SU-DHL-6 (cell line): ENCODE measurements around the gene GLI2.

Experiments used
- H2AFZ ChIP-seq: fragments of 200-600 bp; sonication (generic); 2 replicates; pipeline ENCODE4 v1.6.1; 2014; ENCODE audit warnings: low read depth, mild to moderate bottlenecking, moderate library complexity, mixed read lengths, antibody characterized with exemption, low read length; ENCODE audit not compliant: severe bottlenecking
- H3F3A ChIP-seq: fragments of 200-600 bp; shearing (Covaris generic); 2 replicates; pipeline ENCODE4 v1.6.0; 2016; ENCODE audit warnings: antibody characterized with exemption, mild to moderate bottlenecking; ENCODE audit not compliant: insufficient read depth
- H3K27ac ChIP-seq: fragments of 200-600 bp; sonication (generic); 2 replicates; pipeline ENCODE4 v1.5.1; 2016; ENCODE audit warnings: low read depth, mild to moderate bottlenecking, low read length, moderate library complexity, mixed read lengths
- H3K27me3 ChIP-seq: fragments of 200-600 bp; sonication (generic), shearing (Covaris generic); 2 replicates; pipeline ENCODE4 v1.6.0; 2014; ENCODE audit warnings: mild to moderate bottlenecking, low read length
- H3K36me3 ChIP-seq: fragments of 200-600 bp; sonication (generic); 2 replicates; pipeline ENCODE4 v1.6.1; 2014; ENCODE audit warnings: mild to moderate bottlenecking, low read length, mixed read lengths
- H3K4me2 ChIP-seq: fragments of 300-600, 200-600 bp; shearing (Covaris generic), sonication (generic); 2 replicates; pipeline ENCODE4 v1.6.0; 2014; ENCODE audit warnings: low read length, low read depth, mild to moderate bottlenecking; ENCODE audit not compliant: poor library complexity, severe bottlenecking
- H3K4me3 ChIP-seq: fragments of 200-600 bp; sonication (generic); 2 replicates; pipeline ENCODE4 v1.5.1; 2014; ENCODE audit warnings: antibody characterized with exemption, low read length, mild to moderate bottlenecking, mixed read lengths; ENCODE audit not compliant: insufficient read depth, poor library complexity, severe bottlenecking
- H3K79me2 ChIP-seq: fragments of 200-600 bp; sonication (generic); 2 replicates; pipeline ENCODE4 v1.6.1; 2014; ENCODE audit warnings: mild to moderate bottlenecking, low read length, moderate library complexity; ENCODE audit not compliant: insufficient read depth
- H3K9ac ChIP-seq: fragments of 200-600 bp; sonication (generic); 2 replicates; pipeline ENCODE4 v1.7.0; 2014; ENCODE audit warnings: mild to moderate bottlenecking, low read length
- H3K9me2 ChIP-seq: fragments of 200-600 bp; sonication (generic); replicated peaks from 2 replicates; pipeline ENCODE4 v1.6.1; 2014; ENCODE audit warnings: low read length; ENCODE audit not compliant: insufficient read depth
- H3K9me3 ChIP-seq: fragments of 200-600 bp; sonication (generic); 2 replicates; pipeline ENCODE4 v1.6.1; 2014; ENCODE audit warnings: low read length, mixed read lengths; ENCODE audit not compliant: insufficient read depth
- H4K20me1 ChIP-seq: fragments of 200-600 bp; sonication (generic); 2 replicates; pipeline ENCODE4 v1.6.1; 2014; ENCODE audit warnings: low read depth, mild to moderate bottlenecking, antibody characterized with exemption, low read length, moderate library complexity, mixed read lengths
- EZH2phosphoT487 ChIP-seq: fragments of 200-600 bp; sonication (generic), shearing (Covaris generic); conservative IDR thresholded peaks from 2 replicates; pipeline ENCODE4 v1.6.1; 2018; ENCODE audit warnings: mild to moderate bottlenecking, antibody characterized with exemption, low read length, moderate library complexity, mixed read lengths
- TF ChIP-seq, protein P1 (sequence below): fragments of 200-600 bp; sonication (generic); IDR thresholded peaks from one replicate; pipeline ENCODE4 v1.5.1; 2017; ENCODE audit warnings: antibody characterized with exemption, mild to moderate bottlenecking, low read length, moderate library complexity; ENCODE audit not compliant: insufficient read depth, poor library complexity, severe bottlenecking

The GLI2 gene

DNA sequence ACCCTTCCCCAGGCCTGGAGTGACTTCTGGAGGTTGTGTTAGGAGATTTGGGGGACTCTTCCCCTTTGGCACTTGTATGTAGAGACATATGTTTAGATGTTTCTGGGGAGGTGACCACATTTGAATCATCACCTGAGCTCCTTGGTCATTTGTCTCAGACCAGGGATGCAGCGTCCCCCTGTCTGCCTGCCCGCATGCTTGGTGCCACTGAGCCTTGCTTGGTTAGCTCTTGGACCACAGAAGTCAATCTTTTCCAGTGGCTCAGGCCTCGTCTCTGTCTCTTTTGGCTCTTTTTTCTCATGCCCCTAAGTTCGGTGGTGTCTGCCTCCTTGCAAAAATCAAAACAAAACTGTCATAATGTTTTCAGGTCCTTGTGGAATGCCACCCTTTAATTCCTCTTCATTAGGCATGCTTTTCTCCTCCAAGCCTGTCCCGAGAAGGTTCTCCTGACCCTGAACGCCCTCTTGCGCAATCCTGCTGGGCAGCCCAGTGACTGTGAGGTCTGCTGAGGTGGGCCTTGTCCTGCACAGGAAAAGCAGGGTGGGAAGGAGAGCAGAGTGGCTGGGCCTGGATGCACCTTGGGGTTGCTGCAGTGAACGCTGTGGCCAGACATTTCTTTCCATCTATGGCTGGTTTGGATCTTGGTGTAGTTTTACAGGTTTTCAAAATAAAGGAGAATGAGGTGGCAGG is 24.9 kb downstream of the GLI2 start:
- TF ChIP-seq, protein P1, sequence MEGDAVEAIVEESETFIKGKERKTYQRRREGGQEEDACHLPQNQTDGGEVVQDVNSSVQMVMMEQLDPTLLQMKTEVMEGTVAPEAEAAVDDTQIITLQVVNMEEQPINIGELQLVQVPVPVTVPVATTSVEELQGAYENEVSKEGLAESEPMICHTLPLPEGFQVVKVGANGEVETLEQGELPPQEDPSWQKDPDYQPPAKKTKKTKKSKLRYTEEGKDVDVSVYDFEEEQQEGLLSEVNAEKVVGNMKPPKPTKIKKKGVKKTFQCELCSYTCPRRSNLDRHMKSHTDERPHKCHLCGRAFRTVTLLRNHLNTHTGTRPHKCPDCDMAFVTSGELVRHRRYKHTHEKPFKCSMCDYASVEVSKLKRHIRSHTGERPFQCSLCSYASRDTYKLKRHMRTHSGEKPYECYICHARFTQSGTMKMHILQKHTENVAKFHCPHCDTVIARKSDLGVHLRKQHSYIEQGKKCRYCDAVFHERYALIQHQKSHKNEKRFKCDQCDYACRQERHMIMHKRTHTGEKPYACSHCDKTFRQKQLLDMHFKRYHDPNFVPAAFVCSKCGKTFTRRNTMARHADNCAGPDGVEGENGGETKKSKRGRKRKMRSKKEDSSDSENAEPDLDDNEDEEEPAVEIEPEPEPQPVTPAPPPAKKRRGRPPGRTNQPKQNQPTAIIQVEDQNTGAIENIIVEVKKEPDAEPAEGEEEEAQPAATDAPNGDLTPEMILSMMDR: no peak
- TF ChIP-seq EZH2phosphoT487: no peak
- H3K27ac ChIP-seq: no peak overlapping the region
- no peak overlapping the region for H3K9ac ChIP-seq
- no peak overlapping the region for H3K4me2 ChIP-seq
- H3K36me3 ChIP-seq: no peaks in the 10 kb centered on the region
- no peaks in the 10 kb centered on the region for H3K27me3 ChIP-seq
- H3F3A ChIP-seq: no peaks in the 10 kb centered on the region
- no peaks in the 10 kb centered on the region for H3K9me3 ChIP-seq
- H4K20me1 ChIP-seq: no peaks in the 10 kb centered on the region
- no peak overlapping the region for H3K4me3 ChIP-seq
- H3K9me2 ChIP-seq: no peaks in the 10 kb centered on the region
- no peaks in the 10 kb centered on the region for H3K79me2 ChIP-seq
- no peak overlapping the region for H2AFZ ChIP-seq

DNA sequence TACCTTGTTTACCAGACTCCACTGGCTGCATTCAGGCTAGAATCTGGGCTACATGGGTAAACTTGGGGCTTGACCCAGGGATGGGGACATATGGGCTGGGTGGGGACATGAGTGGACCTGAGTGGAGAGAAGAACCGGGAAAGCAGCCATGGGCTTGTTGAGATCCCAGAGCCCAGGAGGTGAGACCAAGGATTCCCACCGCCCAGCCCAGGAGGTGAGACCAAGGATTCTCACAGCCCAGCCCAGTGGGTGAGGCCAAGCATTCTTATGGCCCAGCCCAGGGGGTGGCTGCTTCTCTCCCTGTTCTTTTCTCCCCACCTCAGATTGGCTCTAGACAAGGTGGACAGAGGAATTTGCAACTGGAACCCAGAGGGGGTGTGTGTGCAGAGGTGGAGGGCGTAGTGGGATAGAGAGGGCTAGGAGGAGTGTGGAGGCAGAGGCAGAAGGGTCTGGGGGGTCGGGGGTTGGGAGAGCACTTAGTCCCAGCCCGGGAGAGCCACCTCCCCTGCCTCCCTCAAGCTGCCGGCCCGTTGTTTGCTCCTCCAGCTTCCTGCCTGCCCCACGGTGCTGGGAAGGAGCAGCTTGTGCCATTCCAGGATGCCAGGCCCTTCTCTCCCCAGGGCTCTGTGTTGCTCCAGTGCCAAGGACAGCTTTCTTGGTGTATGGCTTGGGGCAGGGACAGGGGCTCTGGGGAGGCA is 25.6 kb downstream of the GLI2 start:
- TF ChIP-seq, protein P1: no peak
- TF ChIP-seq EZH2phosphoT487: no peak
- H3K4me2 ChIP-seq: no peak overlapping the region
- no peaks in the 10 kb centered on the region for H3K36me3 ChIP-seq
- H2AFZ ChIP-seq: no peak overlapping the region
- H3K9ac ChIP-seq: no peak overlapping the region
- no peak overlapping the region for H3K4me3 ChIP-seq
- no peaks in the 10 kb centered on the region for H4K20me1 ChIP-seq
- no peaks in the 10 kb centered on the region for H3K27me3 ChIP-seq
- H3K9me3 ChIP-seq: no peaks in the 10 kb centered on the region
- no peaks in the 10 kb centered on the region for H3K9me2 ChIP-seq
- H3K27ac ChIP-seq: no peak overlapping the region
- no peaks in the 10 kb centered on the region for H3F3A ChIP-seq
- no peaks in the 10 kb centered on the region for H3K79me2 ChIP-seq

DNA sequence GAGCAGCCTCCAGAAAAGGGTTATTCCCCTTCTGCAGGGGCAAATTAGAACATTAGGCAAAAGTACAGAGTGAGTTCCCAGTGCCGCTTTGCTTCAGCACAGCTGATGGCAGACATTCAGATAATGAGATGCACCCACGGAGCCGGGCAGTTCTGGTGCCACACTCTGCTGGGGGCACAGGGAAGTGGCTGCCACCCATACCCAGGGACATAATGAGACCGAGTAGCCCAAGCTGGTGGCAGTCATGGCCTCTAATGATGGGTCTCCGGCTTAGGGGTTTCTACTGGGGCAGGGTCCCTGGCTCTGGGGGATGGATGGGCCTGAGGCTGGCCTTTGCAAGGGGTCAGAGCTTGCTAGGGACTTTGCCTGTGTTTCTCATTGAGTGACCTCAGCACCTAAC is 26.2 kb downstream of the GLI2 start:
- no peaks in the 10 kb centered on the region for H3F3A ChIP-seq
- H3K4me2 ChIP-seq: no peak overlapping the region
- H3K27me3 ChIP-seq: no peaks in the 10 kb centered on the region
- no peak overlapping the region for H3K4me3 ChIP-seq
- H3K79me2 ChIP-seq: no peaks in the 10 kb centered on the region
- no peaks in the 10 kb centered on the region for H3K9me3 ChIP-seq
- H3K27ac ChIP-seq: no peak overlapping the region
- no peaks in the 10 kb centered on the region for H3K36me3 ChIP-seq
- no peaks in the 10 kb centered on the region for H3K9me2 ChIP-seq
- H2AFZ ChIP-seq: no peak overlapping the region
- no peak overlapping the region for H3K9ac ChIP-seq
- no peaks in the 10 kb centered on the region for H4K20me1 ChIP-seq
- TF ChIP-seq, protein P1: no peak
- TF ChIP-seq EZH2phosphoT487: no peak
